Kidney glomerular epithelial cell (primary cell): ENCODE measurements around the gene GSG1L.

Experiments
- DNase-seq: peaks from one replicate; lab custom pipeline; 2025; lab: John Stamatoyannopoulos, UW

Gene GSG1L

GRCh38 chr16:28063591-28064061 lies at the start of gene GSG1L:
Gene GSG1L, minus strand, starts transcription at chr16:28063714. Its CDS starts 290 bp downstream, at chr16:28063424.
- no peak for DNase-seq

- DNase-seq = no peak
Measured at GRCh38 chr16:28112908-28113307, 49.4 kb upstream of the GSG1L start.

DNA sequence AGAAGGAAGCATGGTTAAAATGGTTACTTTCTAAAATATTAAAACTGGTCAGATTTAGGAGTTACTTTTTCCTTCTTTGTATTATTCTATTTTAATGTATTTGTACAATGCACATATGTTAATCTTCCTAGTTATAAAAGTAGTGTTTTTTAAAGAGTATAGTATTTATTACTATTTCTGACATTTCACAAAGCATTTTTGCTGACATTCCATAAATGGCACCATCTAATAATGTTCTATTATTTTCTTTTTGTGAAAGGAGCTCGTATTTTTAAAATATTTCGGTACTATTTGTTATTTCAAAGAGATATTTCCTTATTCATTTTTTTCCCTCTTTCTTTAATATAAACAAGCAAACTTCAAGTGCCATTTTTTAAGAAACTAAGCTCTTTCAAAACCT lies 47.5 kb upstream of the GSG1L start:
- DNase-seq = no peak

- no peak for DNase-seq
Measured at GRCh38 chr16:28110479-28110878, 47.0 kb upstream of the GSG1L start.

DNA sequence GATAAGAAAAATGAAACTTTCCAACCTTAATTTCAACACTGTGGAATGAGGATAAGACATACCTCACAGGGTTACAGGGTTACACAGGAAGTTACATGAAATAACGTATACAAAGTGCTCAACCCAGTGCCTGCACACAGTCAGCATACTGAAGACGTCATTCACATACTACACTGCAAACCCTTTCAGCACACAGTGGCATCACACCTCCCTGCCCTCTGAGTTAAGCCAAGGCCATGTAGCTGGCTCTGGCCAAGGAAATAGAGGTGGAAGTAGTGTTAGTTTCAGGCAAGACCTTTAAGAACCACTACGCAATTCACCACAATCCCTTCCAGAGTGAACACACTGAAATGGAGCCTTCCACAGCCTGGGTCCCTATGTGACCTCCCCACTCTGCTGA lies 46.6 kb upstream of the GSG1L start:
- no peak for DNase-seq

GRCh38 chr16:28108590-28109247 lies 45.2 kb upstream of the GSG1L start:
- DNase-seq = no peak

DNA sequence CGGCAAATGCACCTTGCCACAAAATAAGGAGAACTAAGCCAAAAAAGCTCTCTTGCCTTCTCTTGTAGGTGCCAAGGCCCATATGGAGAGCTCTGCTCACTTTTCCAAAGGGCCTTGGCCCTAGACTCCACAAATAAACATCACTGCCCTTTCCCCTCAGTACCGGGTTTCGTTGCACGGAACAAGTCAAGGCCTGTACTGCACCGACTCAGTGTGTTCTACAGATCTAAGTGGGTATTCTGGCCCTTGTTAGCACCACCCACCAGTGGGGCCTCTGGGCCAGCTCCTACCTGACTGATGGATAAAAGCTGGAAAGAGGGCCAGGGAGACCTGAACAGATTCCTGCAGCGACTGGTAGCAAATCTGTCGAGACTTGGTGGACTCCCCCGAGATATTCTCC lies 43.7 kb upstream of the GSG1L start:
- no peak for DNase-seq

GRCh38 chr16:28106467-28107215 lies 43.1 kb upstream of the GSG1L start:
- no peak for DNase-seq

DNA sequence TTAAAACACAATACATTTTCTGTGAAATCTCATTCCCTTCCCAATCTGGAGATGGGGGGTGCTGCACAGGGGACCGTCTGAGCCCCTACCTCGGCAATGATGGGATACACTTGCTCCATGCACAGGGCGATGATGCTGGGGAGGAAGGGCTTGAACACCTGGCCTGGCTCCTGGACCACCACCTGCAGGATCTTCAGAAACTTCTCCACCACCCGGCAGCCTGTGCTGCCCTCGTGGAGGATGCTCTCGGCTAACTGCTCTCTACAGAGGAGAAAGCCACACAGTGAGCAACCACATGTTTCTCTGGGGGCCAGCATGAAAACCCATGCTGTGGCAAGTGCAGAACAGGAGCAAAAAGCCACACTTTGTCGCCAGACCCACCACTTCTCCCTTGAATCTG lies 42.4 kb upstream of the GSG1L start:
- DNase-seq = no peak

DNA sequence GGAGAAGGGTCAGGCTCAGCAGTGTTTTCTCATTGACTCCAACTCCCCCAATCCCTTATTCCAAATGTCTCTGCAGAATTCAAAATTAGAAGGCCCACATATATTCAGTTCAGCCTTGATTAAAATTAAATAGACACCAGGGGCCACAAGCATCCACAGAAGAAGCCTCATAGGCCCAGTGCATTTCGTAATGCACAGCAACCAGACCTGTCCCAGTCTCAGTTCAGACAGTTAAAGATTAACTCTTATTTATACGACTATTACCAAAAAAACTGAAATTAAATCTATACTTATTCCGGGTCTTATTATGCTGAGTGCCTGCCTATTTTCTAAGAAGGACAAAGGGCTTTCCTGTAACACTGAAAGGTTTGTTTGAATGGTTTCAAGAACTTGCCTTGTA lies 41.8 kb upstream of the GSG1L start:
- DNase-seq = no peak

- no peak for DNase-seq
Measured at GRCh38 chr16:28104404-28104803, 40.9 kb upstream of the GSG1L start.

GRCh38 chr16:28103516-28104170 lies 40.1 kb upstream of the GSG1L start:
- DNase-seq = no peak

DNA sequence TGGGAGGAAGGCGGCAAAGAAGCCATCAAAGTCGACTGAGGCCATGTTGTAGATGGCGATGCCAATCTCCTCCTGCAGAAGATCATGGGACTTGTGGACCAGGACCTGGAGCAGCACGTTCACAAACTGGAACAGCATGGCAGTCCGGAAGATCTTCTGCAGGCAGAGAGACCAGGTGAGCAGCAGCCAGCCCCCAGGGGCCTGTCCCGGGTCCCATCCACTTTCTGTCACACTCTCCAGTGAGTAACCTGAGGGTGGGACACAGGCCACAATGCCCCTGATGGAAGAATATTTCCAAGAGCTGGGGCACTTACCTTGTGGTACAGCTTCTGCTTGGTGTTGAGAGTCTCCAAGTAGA lies 38.0 kb upstream of the GSG1L start:
- no peak for DNase-seq

DNA sequence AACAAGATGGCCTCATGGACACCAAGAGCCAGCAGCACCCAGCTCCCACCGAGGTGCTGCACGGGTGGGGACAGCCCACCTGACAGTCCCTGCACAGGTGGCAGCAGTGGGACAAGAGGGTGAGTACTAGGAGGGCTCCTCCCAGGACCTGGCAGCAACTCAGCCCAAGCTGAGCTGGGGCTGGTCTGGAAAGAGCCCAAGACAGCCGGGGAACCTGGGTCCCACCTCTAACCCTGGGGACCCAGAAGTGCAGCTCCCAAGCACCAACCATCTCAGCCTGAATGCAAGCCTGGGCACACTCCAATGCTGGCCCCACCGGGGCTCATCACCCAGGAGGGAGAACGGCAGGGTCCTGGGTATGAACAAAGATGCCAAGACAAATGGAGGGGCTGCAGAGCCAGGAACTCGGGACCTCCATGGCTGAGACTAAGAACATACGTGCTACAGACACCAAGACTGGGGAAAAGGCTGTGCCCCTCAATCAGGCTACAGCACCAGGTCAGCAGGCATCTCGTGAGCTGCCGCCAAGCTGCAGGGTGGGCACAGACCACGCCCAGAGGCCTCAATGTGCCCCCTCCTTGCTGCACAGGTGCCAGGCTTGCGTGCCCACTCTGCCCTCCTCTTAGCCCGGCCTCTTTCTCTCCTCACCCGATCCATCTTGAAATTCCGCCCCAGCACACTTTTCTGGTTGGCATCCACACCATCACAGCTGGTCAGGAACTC lies 37.5 kb upstream of the GSG1L start:
- no peak for DNase-seq

GRCh38 chr16:28098959-28099945 lies 35.7 kb upstream of the GSG1L start:
- DNase-seq = no peak

GRCh38 chr16:28098171-28098958 lies 34.9 kb upstream of the GSG1L start:
- DNase-seq = no peak

DNA sequence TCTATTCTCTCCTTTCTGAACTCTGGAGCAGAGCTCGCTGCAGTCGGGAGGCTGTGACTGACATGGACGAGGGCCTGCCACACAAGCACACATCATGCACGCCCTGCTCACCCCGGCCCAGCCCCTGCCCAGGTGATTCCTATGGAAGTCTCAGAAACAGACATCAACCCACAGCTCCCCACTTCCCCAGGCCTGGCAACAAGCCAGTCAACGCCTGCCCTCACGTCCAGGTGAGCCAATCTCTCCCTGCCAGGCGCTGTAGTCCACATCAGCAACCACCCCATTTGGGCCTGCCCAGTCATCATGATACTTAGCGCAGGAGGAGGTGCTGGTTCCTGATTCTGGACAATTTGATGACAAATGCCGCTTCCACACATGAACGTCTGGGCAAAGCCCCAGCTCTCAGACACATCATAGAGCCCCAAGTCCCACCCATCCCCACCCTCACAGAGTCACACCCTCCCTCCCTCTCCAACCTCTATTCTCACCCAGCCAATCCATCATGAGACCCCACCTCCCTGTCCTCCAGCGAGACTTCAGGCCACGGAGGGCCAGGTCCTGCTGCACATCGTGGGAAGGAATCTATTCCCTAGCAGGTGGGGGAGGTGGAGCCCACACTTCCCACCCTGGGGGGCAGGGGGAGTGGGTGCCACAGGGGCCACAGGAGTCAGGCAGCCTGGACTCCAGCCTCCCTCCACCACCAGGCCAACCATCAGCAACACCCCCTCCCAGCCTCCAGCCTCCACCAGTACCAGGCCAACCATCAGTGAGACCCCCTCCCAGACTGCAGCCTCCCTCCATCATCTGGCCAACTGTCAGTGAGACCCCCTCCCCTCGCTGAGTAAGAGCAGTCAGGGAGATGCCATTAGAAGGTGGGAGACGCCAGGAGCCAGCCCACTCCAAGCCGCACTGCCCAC lies 33.7 kb upstream of the GSG1L start:
- DNase-seq = no peak

DNA sequence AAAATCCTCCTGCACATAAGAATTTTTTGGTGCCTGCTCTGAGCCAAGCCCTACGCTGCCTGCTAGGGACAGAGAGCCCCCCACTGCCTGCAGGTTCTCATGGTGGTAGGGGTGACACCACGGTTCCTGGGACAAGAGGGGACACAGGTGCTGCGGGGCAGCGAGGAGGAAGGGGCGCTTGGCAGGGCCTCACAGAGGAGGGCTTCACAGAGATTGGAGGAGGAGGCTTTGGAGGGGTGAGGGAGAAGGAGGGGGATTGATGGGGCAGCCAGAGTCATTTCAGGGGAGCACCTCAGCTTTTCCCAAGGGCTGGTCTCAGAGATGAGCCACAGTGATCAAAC lies 29.8 kb upstream of the GSG1L start:
- DNase-seq = no peak

DNA sequence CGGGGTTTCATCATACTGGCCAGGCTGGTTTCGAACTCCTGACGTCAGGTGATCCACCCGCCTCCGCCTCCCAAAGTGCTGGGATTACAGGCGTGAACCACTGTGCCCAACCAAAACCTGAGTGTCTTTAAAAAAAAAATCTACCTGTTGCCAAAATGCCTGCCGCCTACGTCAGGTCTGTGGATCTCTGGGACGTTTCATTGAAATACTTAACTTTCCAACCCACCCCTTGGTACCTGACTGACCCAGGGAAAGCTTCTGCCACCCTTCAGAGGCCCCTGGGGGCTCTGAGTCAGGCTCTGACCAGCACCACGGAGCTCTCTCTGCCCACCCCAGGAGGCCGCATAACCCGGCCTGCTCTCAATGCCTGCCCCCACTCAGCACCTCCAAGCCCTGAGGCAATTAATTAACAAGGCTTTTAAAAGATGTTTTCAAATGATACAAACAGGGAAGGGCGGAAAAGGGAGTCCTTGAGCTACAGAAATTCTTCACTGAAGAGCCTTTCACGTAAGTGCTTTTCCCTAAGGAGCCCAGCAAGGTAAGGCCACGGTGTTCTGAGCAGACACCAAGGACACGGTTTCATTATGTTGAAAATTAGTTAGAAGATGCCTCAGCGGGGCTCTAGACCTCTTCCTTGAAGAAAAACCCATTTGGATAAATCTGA lies 29.3 kb upstream of the GSG1L start:
- DNase-seq = no peak
